Stomach (tissue), 9 donors: ENCODE measurements around the gene NAT16. TPM values are rescaled to one million over a fixed set of nuclear protein-coding genes. Genes with fewer than 3 reads are reported as not detected.
"Not testable (repeated sequence)": the region's sequence is repeated elsewhere in the genome, so short reads cannot be mapped to it uniquely, and the experiment has no call there.

Experiments used
- DNase-seq, 2 donors: peaks; one replicate each; pipeline versions ENCODE4 v3.0.0 to v3.0.0-alpha.2; 2013 to 2019
- H3K27ac ChIP-seq, 5 donors: fragments of 200-600 bp in 4 of 5; sonication (generic) in 4 of 5; one replicate each; pipeline ENCODE4 v1.5.1; 2013 to 2019; ENCODE audit warnings: mild to moderate bottlenecking in 1 of 5, moderate library complexity in 1 of 5
- H3K27me3 ChIP-seq, 3 donors: fragments of 200-600 bp; sonication (generic); one replicate each; pipeline ENCODE4 v1.5.1; 2017 to 2019; ENCODE audit warnings: mixed run types in 1 of 3
- H3K36me3 ChIP-seq, 4 donors: fragments of 200-600 bp; sonication (generic); 1 replicate in 3 of 4; 2 replicates in 1 of 4; pipeline ENCODE4 v1.5.1; 2016 to 2019
- H3K4me1 ChIP-seq, 4 donors: fragments of 200-600 bp; sonication (generic); one replicate each; pipeline ENCODE4 v1.5.1; 2016 to 2019
- H3K4me3 ChIP-seq, 4 donors: fragments of 200-600 bp; sonication (generic) in 3 of 4; one replicate each; pipeline ENCODE4 v1.5.1; 2016 to 2019; ENCODE audit warnings: mild to moderate bottlenecking in 1 of 4
- H3K9me3 ChIP-seq, 4 donors: fragments of 200-600 bp; sonication (generic); one replicate each; pipeline ENCODE4 v1.5.1; 2016 to 2019
- EP300 ChIP-seq: sonication (generic); formaldehyde crosslinking; IDR thresholded peaks from one replicate; pipeline ENCODE4 v1.6.1; 2017; ENCODE audit warnings: antibody characterized with exemption
- POLR2A ChIP-seq, 4 donors: fragments of 450-650 bp; IDR thresholded peaks; one replicate each; pipeline ENCODE4 v1.6.1; 2016; ENCODE audit warnings: antibody characterized with exemption in 4 of 4, control low read depth in 2 of 4, mild to moderate bottlenecking in 1 of 4, moderate library complexity in 1 of 4
- POLR2AphosphoS5 ChIP-seq, 3 donors: sonication (generic); formaldehyde crosslinking; IDR thresholded peaks; one replicate each; pipeline ENCODE4 v1.6.1; 2016; ENCODE audit warnings: antibody characterized with exemption in 3 of 3
- WGBS, 5 donors: extraction: QIAGEN DNeasy Blood & Tissue Kit in 3 of 5; methylation state at CpG; one replicate each; pipeline versions ENCODE4 v1.1.5 to v1.1.7; 2013 to 2018; 5-methylcytosine and 5-hydroxymethylcytosine counted together
- intact Hi-C: fragments of 100-400 bp; cut with DNase I; formaldehyde crosslinking; loops from one replicate; pipeline ENCODE4 v1.15.1; 2023; ENCODE audit warnings: low total_unique reads
- polyA plus RNA-seq, 3 donors: library from polyadenylated mRNA; stranded (reverse); fragments of 200-250 nt; gene quantifications; one replicate each; pipeline ENCODE4 v1.2.3, GENCODE V29; 2013
- small RNA-seq, 4 donors: library from RNA; depleted of rRNA; stranded (forward); fragments of <200 nt; gene quantifications; one replicate each; pipeline ENCODE3, GENCODE V24; 2016
- total RNA-seq, 5 donors: library from RNA; depleted of rRNA; stranded (reverse); fragments of >200 nt; gene quantifications; one replicate each; pipeline versions ENCODE4 v1.1.0 to v1.2.3, GENCODE V29; 2014 to 2016
- TF ChIP-seq, protein P1 (sequence below), 7 experiments: fragments of 450-650 bp in 4 of 7; fragments of 200-600 bp in 3 of 7; sonication (generic) in 3 of 7; IDR thresholded peaks; one replicate each; pipeline ENCODE4 v1.5.1; 2016 to 2019; ENCODE audit warnings: antibody characterized with exemption in 7 of 7, control low read depth in 2 of 7, mild to moderate bottlenecking in 1 of 7
- donor health status: healthy with polysubstance abuse.
- donor health status: Bipolar disorder and iron deficiency.
- donor health status: healthy.

Gene NAT16
- total and polyA plus RNA-seq, 8 donors = 0.05 TPM; not detected in 7

DNA sequence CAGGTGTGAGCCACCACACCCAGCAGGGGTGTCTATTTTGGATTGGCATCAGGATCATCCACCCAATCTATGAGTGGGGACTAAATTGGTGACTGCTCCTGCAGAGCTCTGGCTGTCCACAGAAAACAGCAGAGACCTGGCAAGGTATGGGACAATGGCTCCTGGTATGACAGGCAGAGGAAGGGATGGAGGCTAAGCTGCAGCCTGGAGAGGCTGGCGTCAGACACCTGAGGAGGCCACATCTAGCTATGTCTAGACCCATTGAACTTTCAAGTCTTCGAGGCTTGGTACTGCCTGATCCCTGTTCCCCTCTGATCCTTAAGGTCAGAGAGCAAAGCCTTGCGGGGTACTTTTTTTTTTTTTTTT, 56.4 kb downstream of the NAT16 start:
- Histone ChIP-seq H3K9me3 (no peaks in the 10 kb centered on the region), H3K4me3 (no peak overlapping the region), H3K36me3 (no peaks in the 10 kb centered on the region), H3K27ac (peak overlapping the region in 1 of 5 donors; percentile 90), H3K27me3 (peaks cover 0 to 29% (median 0%) of the 10 kb centered on the region in 3 donors), H3K4me1 (peaks cover 30 to 55% (median 35%) of the 10 kb centered on the region in 4 donors)
- DNase-seq = no peak
- TF ChIP-seq POLR2AphosphoS5 (IDR thresholded peaks at IDR 0.05) = no peak
- no peak for TF ChIP-seq POLR2A (IDR thresholded peaks at IDR 0.05)
- TF ChIP-seq, protein P1, sequence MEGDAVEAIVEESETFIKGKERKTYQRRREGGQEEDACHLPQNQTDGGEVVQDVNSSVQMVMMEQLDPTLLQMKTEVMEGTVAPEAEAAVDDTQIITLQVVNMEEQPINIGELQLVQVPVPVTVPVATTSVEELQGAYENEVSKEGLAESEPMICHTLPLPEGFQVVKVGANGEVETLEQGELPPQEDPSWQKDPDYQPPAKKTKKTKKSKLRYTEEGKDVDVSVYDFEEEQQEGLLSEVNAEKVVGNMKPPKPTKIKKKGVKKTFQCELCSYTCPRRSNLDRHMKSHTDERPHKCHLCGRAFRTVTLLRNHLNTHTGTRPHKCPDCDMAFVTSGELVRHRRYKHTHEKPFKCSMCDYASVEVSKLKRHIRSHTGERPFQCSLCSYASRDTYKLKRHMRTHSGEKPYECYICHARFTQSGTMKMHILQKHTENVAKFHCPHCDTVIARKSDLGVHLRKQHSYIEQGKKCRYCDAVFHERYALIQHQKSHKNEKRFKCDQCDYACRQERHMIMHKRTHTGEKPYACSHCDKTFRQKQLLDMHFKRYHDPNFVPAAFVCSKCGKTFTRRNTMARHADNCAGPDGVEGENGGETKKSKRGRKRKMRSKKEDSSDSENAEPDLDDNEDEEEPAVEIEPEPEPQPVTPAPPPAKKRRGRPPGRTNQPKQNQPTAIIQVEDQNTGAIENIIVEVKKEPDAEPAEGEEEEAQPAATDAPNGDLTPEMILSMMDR (IDR thresholded peaks at IDR 0.05) = no peak
- no peak for TF ChIP-seq EP300
- 74 to 97% (median 85%) methylated on average over 3 of the region's 3 CpGs for WGBS, 5 donors
- intact Hi-C loops = no loop called here

DNA sequence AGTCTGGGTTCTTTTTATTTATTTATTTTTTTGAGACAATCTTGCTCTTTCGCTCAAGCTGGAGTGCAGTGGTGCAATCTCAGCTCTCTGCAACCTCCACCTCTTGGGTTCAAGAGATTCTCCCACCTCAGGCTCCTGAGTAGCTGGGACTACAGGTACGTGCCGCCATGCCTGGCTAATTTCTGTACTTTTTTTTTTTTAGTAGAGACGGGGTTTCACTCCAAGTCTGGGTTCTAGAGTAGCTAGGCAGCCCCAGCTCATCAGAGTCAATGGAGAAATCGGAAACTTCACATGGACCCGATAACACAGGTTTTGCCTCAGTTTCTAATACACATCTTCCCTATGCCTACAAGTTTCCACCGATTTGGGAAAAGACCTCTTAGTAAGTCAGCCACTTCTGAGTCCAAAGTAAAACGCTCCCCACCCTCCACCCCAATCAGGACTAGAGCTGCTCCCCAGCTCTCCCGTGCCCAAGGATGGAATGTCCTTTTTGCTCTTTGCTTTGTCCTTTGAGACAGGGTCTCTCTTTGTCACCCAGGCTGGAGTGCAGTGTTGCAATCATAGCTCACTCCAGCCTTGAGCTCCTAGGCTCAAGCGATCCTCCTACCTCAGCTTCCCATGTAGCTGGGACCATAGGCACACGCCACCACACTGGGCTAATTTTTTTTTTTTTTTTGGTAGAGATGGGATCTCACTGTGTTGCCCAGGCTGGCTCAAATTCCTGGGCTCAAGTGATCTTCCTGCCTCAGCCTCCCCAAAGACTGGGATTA, 57.0 kb downstream of the NAT16 start:
- intact Hi-C loops = no loop called here
- Histone ChIP-seq H3K4me3 (peak overlapping the region in 1 of 4 donors; percentile 40), H3K36me3 (no peaks in the 10 kb centered on the region), H3K27me3 (peaks cover 0 to 29% (median 0%) of the 10 kb centered on the region in 3 donors), H3K9me3 (no peaks in the 10 kb centered on the region), H3K27ac (peak overlapping the region in 4 of 5 donors; percentile 75 to 91 (median 87)), H3K4me1 (peaks cover 30 to 59% (median 35%) of the 10 kb centered on the region in 4 donors)
- 89 to 94% (median 91%) methylated on average over 11 of the region's 11 CpGs for WGBS, 5 donors
- TF ChIP-seq, protein P1 (IDR thresholded peaks at IDR 0.05) = no peak
- no peak for TF ChIP-seq EP300
- TF ChIP-seq POLR2AphosphoS5 (IDR thresholded peaks at IDR 0.05) = no peak
- no peak for TF ChIP-seq POLR2A (IDR thresholded peaks at IDR 0.05)
- no peak for DNase-seq

DNA sequence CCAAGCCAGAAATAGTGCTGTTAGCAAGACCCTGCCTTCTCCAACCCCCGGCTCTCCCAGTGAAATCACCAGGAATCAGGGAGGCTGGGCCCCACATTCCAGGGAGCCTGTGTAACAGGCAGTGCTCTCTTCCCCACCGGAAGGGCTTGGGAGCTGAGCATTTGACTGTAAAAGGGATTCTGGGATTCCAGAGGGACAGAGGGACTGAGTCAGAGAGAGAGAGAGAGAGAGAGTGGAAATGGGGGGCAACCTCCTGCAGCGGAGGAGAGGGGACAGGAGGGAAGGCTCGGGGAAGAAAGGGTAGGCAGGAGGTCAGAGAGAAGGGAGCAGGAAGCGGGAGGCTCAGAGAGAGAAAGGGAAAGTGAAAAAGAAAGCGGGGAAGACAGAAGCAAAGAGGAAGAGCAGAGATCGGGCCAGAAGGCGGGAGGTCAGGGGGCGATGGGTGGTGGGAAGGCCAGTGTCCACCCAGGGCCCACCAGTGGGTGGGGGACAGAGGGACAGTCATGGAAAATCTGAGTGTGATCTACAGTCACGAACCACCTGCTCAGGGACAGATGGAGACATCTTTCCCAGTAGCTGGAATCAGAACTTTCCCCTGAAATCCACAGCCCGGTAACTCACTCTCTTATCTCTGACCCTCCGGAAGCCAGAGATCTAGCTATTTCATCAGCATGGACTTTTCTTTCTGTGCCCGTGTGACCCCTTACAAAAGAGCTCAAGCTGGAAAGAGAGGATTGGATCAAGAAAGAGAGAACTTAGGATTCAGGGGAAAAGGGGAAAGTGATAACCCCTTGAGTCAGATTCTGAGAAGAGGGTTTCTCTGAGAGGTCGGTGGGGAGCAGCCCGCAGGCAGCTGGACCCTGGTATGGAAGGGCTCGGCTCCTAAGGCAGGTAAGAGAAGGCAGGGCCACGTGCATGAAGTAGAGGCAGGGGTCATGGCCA, 57.8 kb downstream of the NAT16 start:
- intact Hi-C loops = no loop called here
- H3K9me3 ChIP-seq = no peaks in the 10 kb centered on the region
- peak; percentile 40 to 95 for DNase-seq
- WGBS, 5 donors = 16 to 22% (median 20%) methylated on average over 17 of the region's 17 CpGs
- H3K36me3 ChIP-seq = no peaks in the 10 kb centered on the region
- peak overlapping the region; percentile 30 to 40 (median 37) for H3K4me3 ChIP-seq
- H3K27ac ChIP-seq = peak overlapping the region; percentile 58 to 91 (median 84)
- H3K4me1 ChIP-seq = peaks cover 27 to 60% (median 36%) of the 10 kb centered on the region in 4 donors
- H3K27me3 ChIP-seq = peaks cover 0 to 26% (median 0%) of the 10 kb centered on the region in 3 donors
- TF ChIP-seq EP300 (no peak), POLR2AphosphoS5 (IDR thresholded peaks at IDR 0.05) (peak; percentile 25 to 85 (median 85))

DNA sequence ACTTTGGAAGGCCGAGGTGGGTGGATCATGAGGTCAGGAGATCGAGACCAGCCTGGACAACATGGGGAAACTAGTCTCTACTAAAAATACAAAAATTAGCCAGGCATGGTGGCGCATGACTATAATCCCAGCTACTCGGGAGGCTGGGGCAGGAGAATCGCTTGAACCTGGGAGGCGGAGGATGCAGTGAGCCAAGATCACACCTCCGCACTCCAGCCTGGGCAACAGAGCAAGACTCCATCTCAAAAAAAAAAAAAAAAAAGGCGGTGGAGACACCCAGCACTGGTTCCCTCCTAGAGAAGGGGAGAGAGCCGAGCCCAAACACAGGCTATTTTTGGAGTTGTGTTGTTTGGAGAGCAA, 58.5 kb downstream of the NAT16 start:
- H3K36me3 ChIP-seq, DNase-seq, intact Hi-C loops, H3K9me3 ChIP-seq: not testable (repeated sequence)
- Histone ChIP-seq H3K27me3 (peaks cover 0 to 22% (median 0%) of the 10 kb centered on the region in 3 donors), H3K27ac (peak overlapping the region in 4 of 5 donors; percentile 75 to 91 (median 87)), H3K4me3 (peak overlapping the region in 2 of 4 donors; percentile 37 to 40), H3K4me1 (peaks cover 21 to 54% (median 30%) of the 10 kb centered on the region in 4 donors)
- 49 to 78% (median 57%) methylated on average over 9 of the region's 9 CpGs for WGBS, 5 donors

Small RNA genes lying within 50 kb of the gene (small RNA-seq; reads per million reads assigned to genes)
- gene MIR4653 = 0 reads per million in 4 donors

Other genes with a start within 250 kb of the NAT16 start
- gene MUC3A, start 230.8 kb downstream of the NAT16 start, total RNA-seq = 100 to 1,000 TPM in 1 of 5 donors, 1 to 10 TPM in 3, under 1 TPM in 1; 0.45 to 527 (median 1.9) TPM
- gene MUC3A, start 230.8 kb downstream of the NAT16 start, polyA plus RNA-seq = under 1 TPM; 0.45 to 0.76 (median 0.62) TPM
- 10 to 100 TPM in 1 of 5 donors, under 1 TPM in 3, not detected in 1; under 0.01 to 76.8 (median 0.58) TPM for gene MUC12, start 210.7 kb downstream of the NAT16 start, total RNA-seq
- gene MUC12, start 210.7 kb downstream of the NAT16 start, polyA plus RNA-seq = 10 to 100 TPM in 1 of 3 donors, 1 to 10 TPM in 2; 1.4 to 13.9 (median 5.5) TPM
- under 1 TPM in 1 of 5 donors, not detected in 4; 0.73 TPM for gene MUC17, start 160.2 kb downstream of the NAT16 start, total RNA-seq
- not detected for gene MUC17, start 160.2 kb downstream of the NAT16 start, polyA plus RNA-seq
- 10 to 100 TPM; 13.6 to 41.1 (median 24.6) TPM for gene TRIM56, start 94.8 kb downstream of the NAT16 start, total RNA-seq
- gene TRIM56, start 94.8 kb downstream of the NAT16 start, polyA plus RNA-seq = 1 to 10 TPM; 7.5 to 9.8 (median 8.3) TPM
- 10 to 100 TPM in 2 of 5 donors, 1 to 10 TPM in 2, under 1 TPM in 1; 0.58 to 25.0 (median 8.4) TPM for gene SERPINE1, start 53.2 kb downstream of the NAT16 start, total RNA-seq
- gene SERPINE1, start 53.2 kb downstream of the NAT16 start, polyA plus RNA-seq = 10 to 100 TPM in 1 of 3 donors, 1 to 10 TPM in 2; 3.2 to 13.6 (median 4.1) TPM
- gene AP1S1, start 25.8 kb downstream of the NAT16 start, total RNA-seq = 10 to 100 TPM in 3 of 5 donors, 1 to 10 TPM in 1, not detected in 1; 2.7 to 54.9 (median 17.6) TPM
- 10 to 100 TPM; 34.7 to 71.2 (median 62.3) TPM for gene AP1S1, start 25.8 kb downstream of the NAT16 start, polyA plus RNA-seq
- gene VGF, start 14.7 kb downstream of the NAT16 start, total RNA-seq = 1 to 10 TPM in 1 of 5 donors, under 1 TPM in 1, not detected in 3; 0.55 to 5.8 TPM
- gene VGF, start 14.7 kb downstream of the NAT16 start, polyA plus RNA-seq = under 1 TPM in 2 of 3 donors, not detected in 1; 0.15 to 0.75 TPM
- gene MOGAT3, start 20.7 kb upstream of the NAT16 start, total RNA-seq = 1 to 10 TPM in 2 of 5 donors, not detected in 3; 1.7 to 2.3 TPM
- gene MOGAT3, start 20.7 kb upstream of the NAT16 start, polyA plus RNA-seq = not detected
- gene PLOD3, start 37.3 kb upstream of the NAT16 start, total RNA-seq = 100 to 1,000 TPM in 1 of 5 donors, 10 to 100 TPM in 4; 23.1 to 260 (median 46.7) TPM
- 10 to 100 TPM; 12.4 to 32.4 (median 30.1) TPM for gene PLOD3, start 37.3 kb upstream of the NAT16 start, polyA plus RNA-seq
- gene ZNHIT1, start 37.9 kb upstream of the NAT16 start, total RNA-seq = 100 to 1,000 TPM in 2 of 5 donors, 10 to 100 TPM in 3; 22.8 to 170 (median 61.3) TPM
- 100 to 1,000 TPM; 117 to 169 (median 165) TPM for gene ZNHIT1, start 37.9 kb upstream of the NAT16 start, polyA plus RNA-seq
- 100 to 1,000 TPM in 1 of 5 donors, 10 to 100 TPM in 2, 1 to 10 TPM in 2; 1.2 to 131 (median 17.0) TPM for gene CLDN15, start 57.5 kb upstream of the NAT16 start, total RNA-seq
- 1 to 10 TPM; 4.2 to 7.6 (median 4.4) TPM for gene CLDN15, start 57.5 kb upstream of the NAT16 start, polyA plus RNA-seq
- 100 to 1,000 TPM in 4 of 5 donors, 10 to 100 TPM in 1; 72.4 to 245 (median 192) TPM for gene FIS1, start 64.8 kb upstream of the NAT16 start, total RNA-seq
- gene FIS1, start 64.8 kb upstream of the NAT16 start, polyA plus RNA-seq = 100 to 1,000 TPM; 193 to 329 (median 284) TPM
- 10 to 100 TPM in 4 of 5 donors, 1 to 10 TPM in 1; 4.6 to 36.4 (median 13.4) TPM for gene IFT22, start 141.5 kb upstream of the NAT16 start, total RNA-seq
- gene IFT22, start 141.5 kb upstream of the NAT16 start, polyA plus RNA-seq = 10 to 100 TPM; 20.5 to 31.2 (median 22.6) TPM
- under 1 TPM in 1 of 5 donors, not detected in 4; 0.55 TPM for gene COL26A1, start 182.6 kb upstream of the NAT16 start, total RNA-seq
- gene COL26A1, start 182.6 kb upstream of the NAT16 start, polyA plus RNA-seq = under 1 TPM in 2 of 3 donors, not detected in 1; 0.20 to 0.31 TPM